Keratinocyte (primary cell): ENCODE results near the gene FRY. TPM values are rescaled to one million over a fixed set of nuclear protein-coding genes. Genes with fewer than 3 reads are reported as not detected.

Experiments
- DNase-seq: peaks from one replicate; pipeline ENCODE4 v3.0.0-alpha.2; 2011; ENCODE audit warnings: low read depth, missing footprints, low spot score
- FAIRE-seq: peaks from 2 replicates; lab custom pipeline; 2011; peaks lifted over from hg19 to GRCh38; lab: Jason Lieb, UNC
- H2AFZ ChIP-seq: 2 replicates; pipeline ENCODE4 v1.6.0; 2012; ENCODE audit warnings: low read length, control low read depth, inconsistent platforms; ENCODE audit not compliant: control insufficient read depth
- H3K27ac ChIP-seq: 2 replicates; pipeline ENCODE4 v1.5.1; 2011; ENCODE audit warnings: low read length; ENCODE audit not compliant: control insufficient read depth, insufficient read depth
- H3K27me3 ChIP-seq: 3 replicates; pipeline ENCODE4 v1.6.0; 2011; ENCODE audit warnings: low read length; ENCODE audit not compliant: control insufficient read depth, insufficient read depth; ENCODE audit errors: extremely low read depth
- H3K36me3 ChIP-seq, 2 experiments: 2 replicates in 1 of 2; 3 replicates in 1 of 2; pipeline ENCODE4 v1.5.1; 2011; ENCODE audit warnings: low read length in 2 of 2, mild to moderate bottlenecking in 1 of 2; ENCODE audit not compliant: control insufficient read depth in 2 of 2, insufficient read depth in 2 of 2; ENCODE audit errors: extremely low read depth in 1 of 2
- H3K4me1 ChIP-seq: 3 replicates; pipeline ENCODE4 v1.5.1; 2011; ENCODE audit warnings: low read length; ENCODE audit not compliant: control insufficient read depth, insufficient read depth; ENCODE audit errors: extremely low read depth
- H3K4me2 ChIP-seq: 3 replicates; pipeline ENCODE4 v1.6.0; 2011; ENCODE audit warnings: low read depth, low read length; ENCODE audit not compliant: control insufficient read depth, insufficient read depth; ENCODE audit errors: extremely low read depth
- H3K4me3 ChIP-seq, 3 experiments: fragments of 200-600 bp in 1 of 3; sonication (generic) in 1 of 3; 2 replicates in 2 of 3; 3 replicates in 1 of 3; pipeline ENCODE4 v1.5.1; 2011 to 2016; ENCODE audit warnings: low read length in 3 of 3, mild to moderate bottlenecking in 3 of 3, control low read depth in 2 of 3, inconsistent platforms in 1 of 3, low read depth in 1 of 3, mixed read lengths in 1 of 3, mixed run types in 1 of 3, moderate library complexity in 1 of 3; ENCODE audit not compliant: control insufficient read depth in 2 of 3, insufficient read depth in 2 of 3; ENCODE audit errors: extremely low read depth in 1 of 3
- H3K79me2 ChIP-seq: 2 replicates; pipeline ENCODE4 v1.6.0; 2012; ENCODE audit warnings: low read length; ENCODE audit not compliant: control insufficient read depth, insufficient read depth
- H3K9ac ChIP-seq: 3 replicates; pipeline ENCODE4 v1.6.0; 2011; ENCODE audit warnings: low read length; ENCODE audit not compliant: control insufficient read depth, insufficient read depth; ENCODE audit errors: extremely low read depth
- H3K9me1 ChIP-seq: 3 replicates; pipeline ENCODE4 v1.6.0; 2011; ENCODE audit warnings: low read length; ENCODE audit not compliant: control insufficient read depth, insufficient read depth; ENCODE audit errors: extremely low read depth
- H3K9me3 ChIP-seq: 2 replicates; pipeline ENCODE4 v1.5.1; 2012; ENCODE audit warnings: low read depth, low read length; ENCODE audit not compliant: control insufficient read depth
- H4K20me1 ChIP-seq: 3 replicates; pipeline ENCODE4 v1.6.0; 2011; ENCODE audit warnings: low read length; ENCODE audit not compliant: control insufficient read depth, insufficient read depth; ENCODE audit errors: extremely low read depth
- EZH2 ChIP-seq: IDR thresholded peaks from one replicate; pipeline ENCODE4 v1.6.1; 2012; ENCODE audit warnings: inconsistent platforms, mild to moderate bottlenecking, low read length, moderate library complexity
- dilution Hi-C: fragments of 300-500 bp; cut with MboI; formaldehyde crosslinking; loops from one replicate; pipeline ENCODE4 v1.7.0; 2020; ENCODE audit warnings: low sequenced_read_pairs; ENCODE audit not compliant: extremely low pct_ligation_motif_present
- polyA plus RNA-seq, 5 experiments: library from polyadenylated mRNA; depleted of rRNA in 3 of 5; stranded (reverse) in 3 of 5; stranded (forward) in 1 of 5; unstranded in 1 of 5; fragments of >200 nt; gene quantifications; 1 replicate in 1 of 5; 2 replicates in 3 of 5; 3 replicates in 1 of 5; pipeline versions ENCODE4 v1.2.1 to v1.2.3, GENCODE V29; 2011 to 2012; ENCODE audit warnings: missing spikeins in 2 of 5, low read depth in 1 of 5, low replicate concordance in 1 of 5
- TF ChIP-seq, protein P1 (sequence below), 3 experiments: IDR thresholded peaks in 1 of 3; conservative IDR thresholded peaks in 1 of 3; optimal IDR thresholded peaks in 1 of 3; 2 replicates in 2 of 3; 3 replicates in 1 of 3; pipeline versions ENCODE3 to v1.5.1; 2011; ENCODE audit warnings: low read length in 3 of 3, mild to moderate bottlenecking in 3 of 3, moderate library complexity in 2 of 3, control low read depth in 1 of 3, inconsistent platforms in 1 of 3; ENCODE audit not compliant: insufficient read depth in 2 of 3; ENCODE audit errors: extremely low read depth in 1 of 3

FRY gene
- polyA plus RNA-seq, 1 donor (not counting 4 experiments of a cell fraction or from before 2014, with no cell fraction given), result 0.80 TPM

GRCh38 chr13:32252812-32253438 is 221.4 kb downstream of the FRY start:
- Histone ChIP-seq H3K4me2 (no peak overlapping the region), H3K9ac (no peak overlapping the region), H3K4me1 (peaks cover 14% of the 10 kb centered on the region), H3K27me3 (no peaks in the 10 kb centered on the region), H2AFZ (no peak overlapping the region), H4K20me1 (no peaks in the 10 kb centered on the region), H3K36me3 (no peaks in the 10 kb centered on the region), H3K9me3 (no peaks in the 10 kb centered on the region), H3K27ac (no peak overlapping the region), H3K4me3 (no peak overlapping the region), H3K79me2 (no peaks in the 10 kb centered on the region), H3K9me1 (no peaks in the 10 kb centered on the region)
- DNase-seq, result no peak
- no peak for TF ChIP-seq EZH2
- TF ChIP-seq, protein P1, sequence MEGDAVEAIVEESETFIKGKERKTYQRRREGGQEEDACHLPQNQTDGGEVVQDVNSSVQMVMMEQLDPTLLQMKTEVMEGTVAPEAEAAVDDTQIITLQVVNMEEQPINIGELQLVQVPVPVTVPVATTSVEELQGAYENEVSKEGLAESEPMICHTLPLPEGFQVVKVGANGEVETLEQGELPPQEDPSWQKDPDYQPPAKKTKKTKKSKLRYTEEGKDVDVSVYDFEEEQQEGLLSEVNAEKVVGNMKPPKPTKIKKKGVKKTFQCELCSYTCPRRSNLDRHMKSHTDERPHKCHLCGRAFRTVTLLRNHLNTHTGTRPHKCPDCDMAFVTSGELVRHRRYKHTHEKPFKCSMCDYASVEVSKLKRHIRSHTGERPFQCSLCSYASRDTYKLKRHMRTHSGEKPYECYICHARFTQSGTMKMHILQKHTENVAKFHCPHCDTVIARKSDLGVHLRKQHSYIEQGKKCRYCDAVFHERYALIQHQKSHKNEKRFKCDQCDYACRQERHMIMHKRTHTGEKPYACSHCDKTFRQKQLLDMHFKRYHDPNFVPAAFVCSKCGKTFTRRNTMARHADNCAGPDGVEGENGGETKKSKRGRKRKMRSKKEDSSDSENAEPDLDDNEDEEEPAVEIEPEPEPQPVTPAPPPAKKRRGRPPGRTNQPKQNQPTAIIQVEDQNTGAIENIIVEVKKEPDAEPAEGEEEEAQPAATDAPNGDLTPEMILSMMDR (optimal IDR thresholded peaks at IDR 0.05 in 1 of 3, IDR thresholded peaks at IDR 0.05 in 1 of 3, conservative IDR thresholded peaks at IDR 0.05 in 1 of 3; ENCODE audit: extremely low read depth in 1 of 3, insufficient read depth in 2 of 3, low read length in 3 of 3), result no peak
- dilution Hi-C loops, result no loop called here
- no peak for FAIRE-seq

- Histone ChIP-seq H3K4me2 (peak overlapping the region; percentile 82), H3K4me3 (peak overlapping the region in 2 of 3 experiments; percentile 16 to 44), H2AFZ (peak overlapping the region; percentile 79), H4K20me1 (no peaks in the 10 kb centered on the region), H3K27me3 (no peaks in the 10 kb centered on the region), H3K27ac (no peak overlapping the region), H3K9me1 (no peaks in the 10 kb centered on the region), H3K4me1 (peaks cover 14% of the 10 kb centered on the region), H3K9me3 (no peaks in the 10 kb centered on the region), H3K36me3 (no peaks in the 10 kb centered on the region), H3K79me2 (no peaks in the 10 kb centered on the region), H3K9ac (no peak overlapping the region)
- DNase-seq, result no peak
- dilution Hi-C loops, result no loop called here
- no peak for FAIRE-seq
- TF ChIP-seq, protein P1 (optimal IDR thresholded peaks at IDR 0.05 in 1 of 3, IDR thresholded peaks at IDR 0.05 in 1 of 3, conservative IDR thresholded peaks at IDR 0.05 in 1 of 3; ENCODE audit: extremely low read depth in 1 of 3, insufficient read depth in 2 of 3, low read length in 3 of 3), result no peak
- TF ChIP-seq EZH2, result no peak
These were observed 222.4 kb downstream of the FRY start for GRCh38 chr13:32253911-32254399.
